ENCODE results near the gene SPACA9.

SPACA9 gene

DNA sequence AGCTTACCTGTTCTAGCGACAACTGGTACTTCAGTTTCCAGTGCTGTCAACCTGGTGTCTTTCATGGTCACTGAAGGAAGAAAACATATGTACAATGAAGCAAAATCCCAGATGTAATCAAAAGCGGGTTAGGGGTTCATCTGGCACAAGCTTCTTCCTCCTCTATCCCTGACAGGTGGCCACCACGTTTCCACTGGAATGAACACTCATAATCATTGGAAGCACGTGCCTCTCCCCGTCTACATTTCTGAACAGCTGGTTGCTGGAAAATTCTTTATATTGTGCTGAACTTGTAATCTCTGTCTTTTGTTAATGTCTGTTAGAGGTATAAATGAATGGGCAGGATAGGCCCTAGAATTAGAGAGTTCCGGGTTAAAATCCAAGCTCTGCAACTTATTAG is 56.3 kb downstream of the SPACA9 start:
- DNase-seq (ENCODE audit: low read depth) = no peak

DNA sequence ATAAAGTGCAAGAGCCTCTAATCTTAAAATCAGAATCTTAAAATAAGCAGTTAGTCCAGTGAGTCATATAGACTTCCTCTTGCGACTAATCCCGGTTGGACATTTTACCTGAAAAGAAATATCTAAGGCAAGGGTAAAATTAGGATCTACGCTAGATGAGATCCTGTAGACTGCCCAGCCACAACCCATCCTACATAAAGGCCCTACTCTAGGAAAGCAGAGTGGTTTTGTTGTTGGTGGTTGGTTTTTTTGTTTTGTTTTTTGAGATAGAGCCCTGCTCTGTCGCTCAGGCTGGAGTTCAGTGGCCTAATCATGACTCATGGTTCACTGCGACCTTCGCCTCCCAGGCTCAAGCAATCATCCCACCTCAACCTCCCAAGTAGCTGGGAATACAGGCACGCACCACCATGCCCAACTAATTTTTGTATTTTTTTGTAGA is 58.8 kb downstream of the SPACA9 start:
- no peak overlapping the region for H3K4me3 ChIP-seq (ENCODE audit: low read depth, low read length)
- TF ChIP-seq, protein P1, sequence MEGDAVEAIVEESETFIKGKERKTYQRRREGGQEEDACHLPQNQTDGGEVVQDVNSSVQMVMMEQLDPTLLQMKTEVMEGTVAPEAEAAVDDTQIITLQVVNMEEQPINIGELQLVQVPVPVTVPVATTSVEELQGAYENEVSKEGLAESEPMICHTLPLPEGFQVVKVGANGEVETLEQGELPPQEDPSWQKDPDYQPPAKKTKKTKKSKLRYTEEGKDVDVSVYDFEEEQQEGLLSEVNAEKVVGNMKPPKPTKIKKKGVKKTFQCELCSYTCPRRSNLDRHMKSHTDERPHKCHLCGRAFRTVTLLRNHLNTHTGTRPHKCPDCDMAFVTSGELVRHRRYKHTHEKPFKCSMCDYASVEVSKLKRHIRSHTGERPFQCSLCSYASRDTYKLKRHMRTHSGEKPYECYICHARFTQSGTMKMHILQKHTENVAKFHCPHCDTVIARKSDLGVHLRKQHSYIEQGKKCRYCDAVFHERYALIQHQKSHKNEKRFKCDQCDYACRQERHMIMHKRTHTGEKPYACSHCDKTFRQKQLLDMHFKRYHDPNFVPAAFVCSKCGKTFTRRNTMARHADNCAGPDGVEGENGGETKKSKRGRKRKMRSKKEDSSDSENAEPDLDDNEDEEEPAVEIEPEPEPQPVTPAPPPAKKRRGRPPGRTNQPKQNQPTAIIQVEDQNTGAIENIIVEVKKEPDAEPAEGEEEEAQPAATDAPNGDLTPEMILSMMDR (IDR thresholded peaks at IDR 0.05; ENCODE audit: control insufficient read depth, extremely low read depth, insufficient read depth) = no peak
- DNase-seq (ENCODE audit: low read depth) = no peak

More for the DNA sequence above, 56.3 kb downstream of the SPACA9 start:
- TF ChIP-seq, protein P1 (IDR thresholded peaks at IDR 0.05; ENCODE audit: control insufficient read depth, extremely low read depth, insufficient read depth) = no peak
- H3K4me3 ChIP-seq (ENCODE audit: low read depth, low read length) = no peak overlapping the region

DNA sequence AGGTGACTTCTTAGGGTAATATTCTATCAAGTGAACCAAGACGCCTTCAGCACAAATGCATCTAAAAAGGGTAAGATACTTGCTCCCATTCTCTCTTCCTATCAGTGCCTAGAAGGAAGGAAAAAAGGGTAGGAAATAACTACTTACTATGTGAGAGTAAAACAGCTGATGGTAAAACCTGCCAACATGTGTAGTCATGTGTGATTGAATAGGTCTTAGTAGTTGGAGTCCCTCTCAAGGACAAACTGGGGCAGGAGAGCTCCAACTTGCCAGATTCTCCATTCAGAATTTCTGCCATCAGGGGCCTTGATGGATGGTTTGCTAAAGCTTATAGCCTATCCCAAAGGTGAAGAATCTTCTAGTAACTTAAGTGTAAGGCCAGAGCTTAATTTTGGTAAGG is 60.5 kb downstream of the SPACA9 start:
- TF ChIP-seq, protein P1 (IDR thresholded peaks at IDR 0.05; ENCODE audit: control insufficient read depth, extremely low read depth, insufficient read depth) = no peak
- H3K4me3 ChIP-seq (ENCODE audit: low read depth, low read length) = no peak overlapping the region
- no peak for DNase-seq (ENCODE audit: low read depth)
